Measurements from ENCODE around the gene MC3R.

MC3R gene

GRCh38 chr20:56257604-56258003, 9.1 kb downstream of the MC3R start:
- no peak for DNase-seq

- DNase-seq, result no peak
Observed at GRCh38 chr20:56259948-56260347, 11.4 kb downstream of the MC3R start.

GRCh38 chr20:56268536-56268935, 20.0 kb downstream of the MC3R start:
- no peak for DNase-seq

- DNase-seq, result no peak
Observed at GRCh38 chr20:56271974-56272373, 23.4 kb downstream of the MC3R start.

- no peak for DNase-seq
Observed at GRCh38 chr20:56273491-56273890, 25.0 kb downstream of the MC3R start.

GRCh38 chr20:56274156-56274555, 25.6 kb downstream of the MC3R start:
- DNase-seq, result no peak

GRCh38 chr20:56278196-56278595, 29.7 kb downstream of the MC3R start:
- DNase-seq, result no peak

- no peak for DNase-seq
Observed at GRCh38 chr20:56285496-56285895, 37.0 kb downstream of the MC3R start.

GRCh38 chr20:56289652-56290051, 41.1 kb downstream of the MC3R start:
- no peak for DNase-seq

GRCh38 chr20:56299362-56299761, 50.8 kb downstream of the MC3R start:
- DNase-seq, result no peak
